MV-4-11 (cell line): Measurements from ENCODE around the gene CD2AP.
A peak's percentile ranks its signal among the peaks of the same experiment; 100 is the strongest.
"Not testable (repeated sequence)": the region's sequence is repeated elsewhere in the genome, so short reads cannot be mapped to it uniquely, and the experiment has no call there.

Experiments used
- DNase-seq: peaks from one replicate; lab custom pipeline; 2025; lab: John Stamatoyannopoulos, UW

Gene CD2AP

GRCh38 chr6:47496935-47497579 is 19.5 kb downstream of the CD2AP start:
- no peak for DNase-seq

GRCh38 chr6:47502920-47503319 is 25.3 kb downstream of the CD2AP start:
- DNase-seq, result no peak

GRCh38 chr6:47509937-47510336 is 32.3 kb downstream of the CD2AP start:
- no peak for DNase-seq

- DNase-seq, result no peak
Measured at GRCh38 chr6:47512872-47513271, 35.3 kb downstream of the CD2AP start.

GRCh38 chr6:47519279-47519678 is 41.7 kb downstream of the CD2AP start:
- no peak for DNase-seq

GRCh38 chr6:47520282-47520681 is 42.7 kb downstream of the CD2AP start:
- DNase-seq, result no peak

- DNase-seq, result no peak
Measured at GRCh38 chr6:47521961-47522360, 44.4 kb downstream of the CD2AP start.

- DNase-seq, result peak; percentile 1
Measured at GRCh38 chr6:47524136-47524845, 46.7 kb downstream of the CD2AP start.

GRCh38 chr6:47525330-47526057 is 47.9 kb downstream of the CD2AP start:
- no peak for DNase-seq

GRCh38 chr6:47527274-47527673 is 49.7 kb downstream of the CD2AP start:
- no peak for DNase-seq

- no peak for DNase-seq
Measured at GRCh38 chr6:47529734-47530133, 52.1 kb downstream of the CD2AP start.

GRCh38 chr6:47532981-47533585 is 55.5 kb downstream of the CD2AP start:
- no peak for DNase-seq

GRCh38 chr6:47534063-47534462 is 56.5 kb downstream of the CD2AP start:
- DNase-seq, result no peak

- DNase-seq, result no peak
Measured at GRCh38 chr6:47535316-47536225, 58.0 kb downstream of the CD2AP start.

- DNase-seq, result no peak
Measured at GRCh38 chr6:47536816-47537401, 59.3 kb downstream of the CD2AP start.

- DNase-seq, result no peak
Measured at GRCh38 chr6:47545223-47545622, 67.6 kb downstream of the CD2AP start.

GRCh38 chr6:47551670-47552069 is 74.1 kb downstream of the CD2AP start:
- no peak for DNase-seq

GRCh38 chr6:47552319-47552718 is 74.7 kb downstream of the CD2AP start:
- no peak for DNase-seq

GRCh38 chr6:47553243-47553642 is 75.7 kb downstream of the CD2AP start:
- DNase-seq, result not testable (repeated sequence)

- not testable (repeated sequence) for DNase-seq
Measured at GRCh38 chr6:47556459-47556858, 78.9 kb downstream of the CD2AP start.

- no peak for DNase-seq
Measured at GRCh38 chr6:47563162-47563561, 85.6 kb downstream of the CD2AP start.
